Measurements from ENCODE around the gene TBC1D19.

The TBC1D19 gene

DNA sequence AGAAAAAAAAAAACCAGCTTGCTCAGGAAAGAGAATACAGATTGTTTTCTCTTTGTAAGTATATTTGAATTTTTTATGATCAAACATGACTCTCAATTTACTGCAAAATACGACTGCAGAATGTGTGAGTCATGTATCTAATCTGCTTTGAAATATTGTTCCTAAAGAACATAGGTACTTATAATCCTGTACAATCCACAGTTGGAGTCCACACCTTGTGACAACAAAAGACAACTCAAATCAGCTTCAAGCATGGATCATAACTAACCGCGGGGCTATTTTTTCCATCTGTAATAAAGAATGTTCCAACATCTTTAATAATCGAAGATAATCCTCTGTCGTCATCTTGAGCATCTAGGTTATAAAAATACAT is 198.9 kb downstream of the TBC1D19 start:
- peak; percentile 14 for DNase-seq (ENCODE audit: low spot score)

DNA sequence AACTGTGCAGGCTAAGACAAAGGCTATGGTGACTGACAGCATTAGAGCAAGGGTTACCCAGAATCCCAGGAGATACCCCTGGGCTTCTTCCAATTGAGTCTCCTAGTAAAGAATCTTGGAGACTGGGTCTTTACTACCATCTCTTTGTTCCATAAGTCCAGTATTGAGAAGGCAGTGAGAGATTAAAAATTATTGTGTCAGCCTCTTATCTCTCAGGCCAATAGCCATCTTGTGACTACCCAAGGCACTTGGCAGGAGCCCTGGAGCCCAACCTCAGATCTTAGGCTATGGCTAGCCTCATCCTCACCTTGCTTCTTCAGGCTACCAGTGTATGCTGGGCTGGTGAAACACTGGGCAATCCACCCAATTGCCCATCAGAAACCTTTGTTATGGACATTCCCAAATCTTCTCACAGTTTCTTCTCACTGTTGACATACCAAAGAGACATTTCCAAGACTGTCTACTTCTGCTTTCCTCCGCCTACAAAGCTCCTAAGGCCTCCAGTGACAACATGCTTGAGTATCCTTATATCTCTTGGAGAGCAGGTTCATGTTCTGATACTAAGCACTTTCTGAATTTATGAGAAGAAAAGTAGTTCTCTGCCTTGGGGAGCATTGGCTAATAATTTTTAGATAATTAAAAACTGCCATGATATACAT is 200.5 kb downstream of the TBC1D19 start:
- DNase-seq (ENCODE audit: low spot score): no peak

DNA sequence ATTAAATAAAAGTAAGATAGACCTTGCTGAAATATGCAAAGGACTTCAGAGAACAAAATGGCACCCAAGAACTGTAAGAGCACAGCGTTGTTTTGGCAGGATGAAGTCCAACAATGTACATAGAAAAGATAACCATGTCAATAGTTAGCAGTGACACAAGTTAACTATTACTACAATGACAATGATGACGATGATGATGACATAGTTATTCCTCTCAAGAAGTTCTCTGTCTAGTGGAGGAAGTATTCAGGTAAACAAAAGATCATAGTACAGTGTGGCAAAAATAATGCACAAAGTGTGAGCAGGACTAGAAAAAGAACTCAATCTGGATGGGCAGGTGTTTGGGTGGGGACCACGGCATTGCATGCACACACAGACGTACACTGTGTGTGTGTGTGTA is 201.4 kb downstream of the TBC1D19 start:
- DNase-seq (ENCODE audit: low spot score): no peak

- DNase-seq (ENCODE audit: low spot score): no peak
Measured at GRCh38 chr4:26785810-26786209, 201.9 kb downstream of the TBC1D19 start.

GRCh38 chr4:26786916-26787315 is 203.0 kb downstream of the TBC1D19 start:
- DNase-seq (ENCODE audit: low spot score): no peak

- peak; percentile 84 for DNase-seq (ENCODE audit: low spot score)
Measured at GRCh38 chr4:26787461-26788340, 203.8 kb downstream of the TBC1D19 start.

GRCh38 chr4:26788341-26788733 is 204.5 kb downstream of the TBC1D19 start:
- DNase-seq (ENCODE audit: low spot score): no peak

- DNase-seq (ENCODE audit: low spot score): no peak
Measured at GRCh38 chr4:26789208-26789607, 205.3 kb downstream of the TBC1D19 start.

DNA sequence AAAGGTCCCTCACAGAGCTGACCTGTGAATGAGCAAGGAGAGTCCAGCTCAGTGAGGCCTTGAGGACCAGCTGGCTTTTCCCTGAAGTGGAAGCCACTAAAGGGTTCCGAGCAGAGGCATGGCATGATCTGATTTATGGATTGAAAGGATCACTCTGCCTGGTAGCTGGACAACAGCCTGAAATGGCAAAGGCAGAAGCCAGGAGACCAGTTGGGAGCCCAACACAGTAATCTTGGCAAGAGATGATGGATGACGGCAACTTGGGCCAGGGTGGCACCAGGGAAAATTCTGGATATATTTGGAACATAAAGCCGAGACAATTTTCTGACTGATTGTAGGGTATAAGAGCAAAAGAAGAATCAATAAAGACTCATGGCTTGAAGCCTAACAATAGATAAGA is 207.5 kb downstream of the TBC1D19 start:
- DNase-seq (ENCODE audit: low spot score): no peak

DNA sequence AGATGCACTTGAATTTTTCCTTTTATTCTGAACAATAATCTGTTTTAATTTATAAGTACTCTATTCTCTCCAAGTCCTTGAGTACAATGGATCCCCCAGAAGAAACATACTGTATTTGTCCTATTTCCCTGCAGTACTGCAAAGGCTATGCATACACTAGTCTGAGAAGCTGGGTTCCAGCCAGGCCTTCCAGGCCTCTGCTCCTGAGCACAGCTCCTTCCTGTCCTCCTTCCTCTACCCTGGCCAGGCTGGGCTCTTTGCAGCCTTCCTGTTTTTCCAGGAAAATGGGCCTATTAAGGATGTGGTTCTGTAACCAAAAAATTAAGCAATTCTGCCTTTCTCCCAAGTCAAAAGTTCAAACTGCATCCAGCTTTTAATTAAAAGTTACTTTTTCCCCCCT is 208.8 kb downstream of the TBC1D19 start:
- DNase-seq (ENCODE audit: low spot score): no peak

GRCh38 chr4:26793735-26794134 is 209.9 kb downstream of the TBC1D19 start:
- no peak for DNase-seq (ENCODE audit: low spot score)

DNA sequence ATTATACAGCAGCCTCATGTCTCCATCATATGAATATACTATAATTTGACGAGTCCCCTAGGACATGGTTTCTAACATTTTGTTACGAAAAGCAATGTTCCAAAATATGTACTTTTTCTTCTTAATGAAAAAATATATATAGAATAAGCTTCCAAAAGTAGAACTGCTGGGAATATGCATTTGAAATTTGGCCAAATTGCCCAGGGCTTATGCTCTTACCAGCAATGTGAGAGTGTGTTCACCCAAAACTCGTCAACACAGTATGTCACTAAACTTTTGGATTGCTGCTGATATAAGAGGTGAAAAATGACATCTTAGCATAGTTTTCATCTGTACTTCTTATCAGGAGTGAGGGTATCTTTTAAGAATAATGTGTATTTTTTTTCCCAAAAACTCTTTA is 212.2 kb downstream of the TBC1D19 start:
- no peak for DNase-seq (ENCODE audit: low spot score)

GRCh38 chr4:26802790-26803189 is 218.9 kb downstream of the TBC1D19 start:
- DNase-seq (ENCODE audit: low spot score): no peak

- no peak for DNase-seq (ENCODE audit: low spot score)
Measured at GRCh38 chr4:26803211-26803861, 219.5 kb downstream of the TBC1D19 start.

DNA sequence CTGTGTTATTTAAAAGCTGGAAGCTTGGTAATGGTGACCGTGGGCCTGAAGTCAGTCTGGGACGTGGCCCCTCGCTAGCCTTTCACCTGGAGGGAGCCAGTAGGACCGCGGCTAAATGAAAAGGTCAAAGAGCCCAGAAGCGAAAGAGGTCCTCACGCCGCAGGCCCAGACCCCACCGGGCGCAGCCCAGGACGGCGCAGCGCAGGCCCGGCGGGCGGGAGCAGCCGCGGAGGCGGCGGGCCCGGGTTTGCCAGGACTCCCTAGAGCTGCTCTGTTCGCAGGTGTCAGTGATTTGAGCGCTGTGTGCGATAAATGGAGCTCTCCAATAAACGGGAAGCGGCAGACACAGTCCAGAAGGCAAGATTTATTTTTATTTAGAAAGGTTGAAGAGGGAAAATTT is 220.6 kb downstream of the TBC1D19 start:
- DNase-seq (ENCODE audit: low spot score): no peak

GRCh38 chr4:26804925-26805324 is 221.0 kb downstream of the TBC1D19 start:
- DNase-seq (ENCODE audit: low spot score): no peak

Data from LoVo (cell line).